Large intestine (tissue), 3 donors: Measurements from ENCODE around the gene ANKS6. TPM values are rescaled to one million over a fixed set of nuclear protein-coding genes. Genes with fewer than 3 reads are reported as not detected.

ENCODE experiments used
- DNase-seq, 2 donors: peaks; one replicate each; pipeline versions ENCODE4 v3.0.0 to v3.0.0-alpha.2; 2013
- H3K27ac ChIP-seq: one replicate; pipeline ENCODE4 v1.5.1; 2013; ENCODE audit warnings: low read length
- H3K27me3 ChIP-seq: 2 replicates; pipeline ENCODE4 v1.6.1; 2013; ENCODE audit warnings: low read length; ENCODE audit not compliant: control insufficient read depth, insufficient read depth
- H3K36me3 ChIP-seq: 2 replicates; pipeline ENCODE4 v1.6.1; 2013; ENCODE audit warnings: low read length; ENCODE audit not compliant: control insufficient read depth, insufficient read depth
- H3K4me1 ChIP-seq: one replicate; pipeline ENCODE4 v1.6.1; 2013; ENCODE audit warnings: low read length; ENCODE audit not compliant: control insufficient read depth, insufficient read depth
- H3K4me3 ChIP-seq: one replicate; pipeline ENCODE4 v1.5.1; 2013; ENCODE audit warnings: low read length
- H3K9me3 ChIP-seq: one replicate; pipeline ENCODE4 v1.6.1; 2013; ENCODE audit warnings: mild to moderate bottlenecking, low read depth, low read length, moderate library complexity; ENCODE audit not compliant: control insufficient read depth
- WGBS: methylation state at CpG from one replicate; pipeline ENCODE4 v1.1.5; 2013; ENCODE audit warnings: low lambda C conversion rate; ENCODE audit not compliant: insufficient coverage; 5-methylcytosine and 5-hydroxymethylcytosine counted together
- polyA plus RNA-seq: library from polyadenylated mRNA; unstranded; fragments of 120-200 nt; gene quantifications from one replicate; pipeline ENCODE4 v1.2.1, GENCODE V29; 2013

The ANKS6 gene
- polyA plus RNA-seq, 1 donor, result 36.9 TPM

GRCh38 chr9:98760231-98760630 lies 36.1 kb downstream of the ANKS6 start:
- Histone ChIP-seq H3K4me3 (no peak overlapping the region), H3K27me3 (no peaks in the 10 kb centered on the region), H3K4me1 (no peaks in the 10 kb centered on the region), H3K27ac (no peak overlapping the region), H3K9me3 (peaks cover 5% of the 10 kb centered on the region), H3K36me3 (peaks cover 35% of the 10 kb centered on the region)
- no peak for DNase-seq

GRCh38 chr9:98755006-98755618 lies 41.2 kb downstream of the ANKS6 start:
- H3K27ac ChIP-seq, result no peak overlapping the region
- no peaks in the 10 kb centered on the region for H3K27me3 ChIP-seq
- H3K4me3 ChIP-seq, result no peak overlapping the region
- peaks cover 60% of the 10 kb centered on the region for H3K36me3 ChIP-seq
- H3K4me1 ChIP-seq, result no peaks in the 10 kb centered on the region
- peaks cover 5% of the 10 kb centered on the region for H3K9me3 ChIP-seq
- WGBS, result no CpG with 5 or more reads among the region's 6 CpGs
- DNase-seq, result no peak

- no peak for DNase-seq
- Histone ChIP-seq H3K4me3 (no peak overlapping the region), H3K27me3 (no peaks in the 10 kb centered on the region), H3K9me3 (no peaks in the 10 kb centered on the region), H3K36me3 (peaks cover 73% of the 10 kb centered on the region), H3K27ac (no peak overlapping the region), H3K4me1 (no peaks in the 10 kb centered on the region)
- no CpG with 5 or more reads among the region's 2 CpGs for WGBS
Observed at GRCh38 chr9:98751210-98751609, 45.1 kb downstream of the ANKS6 start.

- Histone ChIP-seq H3K36me3 (peaks cover 69% of the 10 kb centered on the region), H3K4me3 (no peak overlapping the region), H3K4me1 (no peaks in the 10 kb centered on the region), H3K9me3 (no peaks in the 10 kb centered on the region), H3K27ac (no peak overlapping the region), H3K27me3 (no peaks in the 10 kb centered on the region)
- DNase-seq, result no peak
- WGBS, result 80% methylated on average over 3 of the region's 5 CpGs
Observed at GRCh38 chr9:98750364-98751060, 45.8 kb downstream of the ANKS6 start.

GRCh38 chr9:98747476-98747875 lies 48.9 kb downstream of the ANKS6 start:
- no peak for DNase-seq
- Histone ChIP-seq H3K9me3 (no peaks in the 10 kb centered on the region), H3K4me3 (no peak overlapping the region), H3K4me1 (no peaks in the 10 kb centered on the region), H3K27me3 (no peaks in the 10 kb centered on the region), H3K36me3 (peaks cover 67% of the 10 kb centered on the region), H3K27ac (no peak overlapping the region)
- no CpG with 5 or more reads among the region's 5 CpGs for WGBS

GRCh38 chr9:98745470-98745869 lies 50.9 kb downstream of the ANKS6 start:
- Histone ChIP-seq H3K4me1 (no peaks in the 10 kb centered on the region), H3K36me3 (peaks cover 65% of the 10 kb centered on the region), H3K27ac (no peak overlapping the region), H3K9me3 (no peaks in the 10 kb centered on the region), H3K4me3 (no peak overlapping the region), H3K27me3 (no peaks in the 10 kb centered on the region)
- DNase-seq, result no peak
- no CpG with 5 or more reads among the region's 7 CpGs for WGBS

GRCh38 chr9:98743818-98744611 lies 52.3 kb downstream of the ANKS6 start:
- no CpG with 5 or more reads among the region's 14 CpGs for WGBS
- H3K4me3 ChIP-seq, result no peak overlapping the region
- no peaks in the 10 kb centered on the region for H3K27me3 ChIP-seq
- no peak for DNase-seq
- no peaks in the 10 kb centered on the region for H3K9me3 ChIP-seq
- H3K27ac ChIP-seq, result no peak overlapping the region
- H3K36me3 ChIP-seq, result peaks cover 55% of the 10 kb centered on the region
- no peaks in the 10 kb centered on the region for H3K4me1 ChIP-seq

GRCh38 chr9:98743329-98743728 lies 53.0 kb downstream of the ANKS6 start:
- H3K27ac ChIP-seq, result no peak overlapping the region
- no CpG with 5 or more reads among the region's 2 CpGs for WGBS
- no peak overlapping the region for H3K4me3 ChIP-seq
- H3K4me1 ChIP-seq, result no peaks in the 10 kb centered on the region
- H3K27me3 ChIP-seq, result no peaks in the 10 kb centered on the region
- peaks cover 51% of the 10 kb centered on the region for H3K36me3 ChIP-seq
- DNase-seq, result no peak
- no peaks in the 10 kb centered on the region for H3K9me3 ChIP-seq

GRCh38 chr9:98742325-98743280 lies 53.8 kb downstream of the ANKS6 start:
- Histone ChIP-seq H3K36me3 (peaks cover 44% of the 10 kb centered on the region), H3K9me3 (no peaks in the 10 kb centered on the region), H3K27me3 (no peaks in the 10 kb centered on the region), H3K27ac (no peak overlapping the region), H3K4me1 (no peaks in the 10 kb centered on the region), H3K4me3 (no peak overlapping the region)
- no peak for DNase-seq
- no CpG with 5 or more reads among the region's 10 CpGs for WGBS
